Nephron (organoid): ENCODE results near the gene CNTN6.

Source experiments
- H3K27ac Mint-ChIP-seq, 3 experiments: 2 replicates each; pipeline ENCODE4 v1.8.0; 2020; ENCODE audit warnings: mixed read lengths in 3 of 3, mild to moderate bottlenecking in 2 of 3, moderate library complexity in 1 of 3
- H3K27me3 Mint-ChIP-seq: 2 replicates; pipeline ENCODE4 v1.8.0; 2021; ENCODE audit warnings: low read depth, mild to moderate bottlenecking, moderate library complexity, mixed read lengths
- H3K36me3 Mint-ChIP-seq: 2 replicates; pipeline ENCODE4 v1.8.0; 2020; ENCODE audit warnings: low read depth, mixed read lengths
- H3K4me1 Mint-ChIP-seq: 2 replicates; pipeline ENCODE4 v1.8.0; 2020; ENCODE audit warnings: mixed read lengths
- H3K4me3 Mint-ChIP-seq, 3 experiments: 2 replicates each; pipeline ENCODE4 v1.8.0; 2020; ENCODE audit warnings: mild to moderate bottlenecking in 3 of 3, mixed read lengths in 3 of 3, moderate library complexity in 2 of 3
- H3K9me3 Mint-ChIP-seq: 2 replicates; pipeline ENCODE4 v1.8.0; 2020; ENCODE audit warnings: mixed read lengths
- CTCF ChIP-seq, 3 experiments: fragments of 200-600 bp; sonication (generic); IDR thresholded peaks; one replicate each; pipeline ENCODE4 v1.5.0; 2021; ENCODE audit warnings: antibody characterized with exemption in 3 of 3; ENCODE audit not compliant: unreplicated experiment in 3 of 3

The CNTN6 gene

GRCh38 chr3:1092771-1093170, at the start of gene CNTN6:
Gene CNTN6 (plus strand): TSS chr3:1093024. CDS start chr3:1148009, 54,985 bp downstream.
- Mint-ChIP-seq H3K36me3 (no peaks in the 10 kb centered on the region), H3K27me3 (no peaks in the 10 kb centered on the region), H3K4me3 (peak within 1 kb of the TSS; percentile 44 to 78 (median 57)), H3K9me3 (peaks cover 2% of the 10 kb centered on the region), H3K27ac (peak within 1 kb of the TSS; percentile 71 to 78 (median 77)), H3K4me1 (peaks cover 23% of the 10 kb centered on the region)
- TF ChIP-seq CTCF (IDR thresholded peaks at IDR 0.05; ENCODE audit: unreplicated experiment in 3 of 3) = no peak

GRCh38 chr3:1048558-1048957, 44.3 kb upstream of the CNTN6 start:
- no peaks in the 10 kb centered on the region for H3K27me3 Mint-ChIP-seq
- no peak for TF ChIP-seq CTCF (IDR thresholded peaks at IDR 0.05; ENCODE audit: unreplicated experiment in 3 of 3)
- H3K36me3 Mint-ChIP-seq = no peaks in the 10 kb centered on the region
- peaks cover 22% of the 10 kb centered on the region for H3K9me3 Mint-ChIP-seq
- no peaks in the 10 kb centered on the region for H3K4me1 Mint-ChIP-seq
- no peak overlapping the region for H3K4me3 Mint-ChIP-seq
- H3K27ac Mint-ChIP-seq = no peak overlapping the region

GRCh38 chr3:1055870-1056269, 37.0 kb upstream of the CNTN6 start:
- Mint-ChIP-seq H3K36me3 (no peaks in the 10 kb centered on the region), H3K9me3 (no peaks in the 10 kb centered on the region), H3K27ac (peak overlapping the region in 2 of 3 experiments; percentile 75 to 89), H3K4me1 (peaks cover 11% of the 10 kb centered on the region), H3K27me3 (no peaks in the 10 kb centered on the region), H3K4me3 (no peak overlapping the region)
- no peak for TF ChIP-seq CTCF (IDR thresholded peaks at IDR 0.05; ENCODE audit: unreplicated experiment in 3 of 3)

- peak overlapping the region in 2 of 3 experiments; percentile 57 to 61 for H3K4me3 Mint-ChIP-seq
- no peak for TF ChIP-seq CTCF (IDR thresholded peaks at IDR 0.05; ENCODE audit: unreplicated experiment in 3 of 3)
These were observed 36.1 kb upstream of the CNTN6 start for GRCh38 chr3:1056744-1057143.

GRCh38 chr3:1057436-1057835, 35.4 kb upstream of the CNTN6 start:
- Mint-ChIP-seq H3K36me3 (no peaks in the 10 kb centered on the region), H3K27ac (peak overlapping the region in 1 of 3 experiments; percentile 89), H3K27me3 (no peaks in the 10 kb centered on the region), H3K4me3 (no peak overlapping the region), H3K9me3 (peaks cover 4% of the 10 kb centered on the region), H3K4me1 (peaks cover 11% of the 10 kb centered on the region)
- TF ChIP-seq CTCF (IDR thresholded peaks at IDR 0.05; ENCODE audit: unreplicated experiment in 3 of 3) = no peak

More at GRCh38 chr3:1056744-1057143, 36.1 kb upstream of the CNTN6 start:
- peaks cover 11% of the 10 kb centered on the region for H3K4me1 Mint-ChIP-seq
- peak overlapping the region; percentile 75 to 89 (median 87) for H3K27ac Mint-ChIP-seq
- no peaks in the 10 kb centered on the region for H3K27me3 Mint-ChIP-seq
- H3K36me3 Mint-ChIP-seq = no peaks in the 10 kb centered on the region
- no peaks in the 10 kb centered on the region for H3K9me3 Mint-ChIP-seq

- Mint-ChIP-seq H3K4me3 (no peak overlapping the region), H3K27ac (no peak overlapping the region), H3K4me1 (no peaks in the 10 kb centered on the region), H3K9me3 (peaks cover 4% of the 10 kb centered on the region), H3K27me3 (no peaks in the 10 kb centered on the region), H3K36me3 (no peaks in the 10 kb centered on the region)
- TF ChIP-seq CTCF (IDR thresholded peaks at IDR 0.05; ENCODE audit: unreplicated experiment in 3 of 3) = no peak
These were observed 23.8 kb upstream of the CNTN6 start for GRCh38 chr3:1068985-1069384.
